ENCODE measurements around the gene IKBIP. TPM values are rescaled to one million over a fixed set of nuclear protein-coding genes. Genes with fewer than 3 reads are reported as not detected.

The IKBIP gene
- total and polyA plus RNA-seq, 9 of the 15 experiments (the other 6 are each of a cell fraction or from before 2014, with no cell fraction given), result 3.3 to 19.5 (median 14.9) TPM

DNA sequence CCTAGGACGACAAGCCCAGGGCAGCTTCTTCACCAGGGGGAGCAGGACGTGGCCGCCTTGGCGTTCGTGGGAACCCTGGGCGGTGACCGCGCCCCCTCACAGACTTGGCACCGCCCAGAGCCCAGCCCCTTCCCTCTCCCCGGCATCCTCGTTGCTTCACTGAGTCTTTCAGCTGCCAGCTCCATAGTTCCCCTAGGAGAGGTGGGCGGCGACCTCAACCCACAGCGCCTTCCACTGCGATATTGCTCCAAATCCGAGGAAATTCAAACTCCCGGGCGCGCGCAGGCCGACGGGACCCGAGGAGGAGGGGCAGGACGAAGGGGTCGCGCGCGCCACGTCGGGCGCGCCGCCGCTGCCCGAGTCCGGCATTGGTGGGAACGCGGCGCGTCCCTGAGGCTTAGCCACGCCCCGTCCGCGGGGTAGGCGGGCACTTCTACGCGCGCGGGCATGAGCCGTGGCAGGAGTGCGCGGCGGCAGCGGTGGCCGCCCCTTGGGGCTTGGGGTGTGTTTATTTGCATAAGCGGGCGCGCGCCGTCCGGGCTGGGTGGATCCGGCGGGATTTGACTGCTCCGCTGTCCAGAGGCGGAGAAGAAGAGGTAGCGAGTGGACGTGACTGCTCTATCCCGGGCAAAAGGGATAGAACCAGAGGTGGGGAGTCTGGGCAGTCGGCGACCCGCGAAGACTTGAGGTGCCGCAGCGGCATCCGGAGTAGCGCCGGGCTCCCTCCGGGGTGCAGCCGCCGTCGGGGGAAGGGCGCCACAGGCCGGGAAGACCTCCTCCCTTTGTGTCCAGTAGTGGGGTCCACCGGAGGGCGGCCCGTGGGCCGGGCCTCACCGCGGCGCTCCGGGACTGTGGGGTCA, at the start of gene IKBIP, which contains the start of gene APAF1 (continued):
- TF ChIP-seq TOE1 (IDR thresholded peaks at IDR 0.05; ENCODE audit: borderline replicate concordance) (peak; percentile 51), TOE1 (CRISPR knock-in tag; IDR thresholded peaks at IDR 0.05; ENCODE audit: borderline replicate concordance, low read depth) (no peak), KDM1A (IDR thresholded peaks at IDR 0.05) (no peak), RBFOX2 (IDR thresholded peaks at IDR 0.05; ENCODE audit: low read depth, low read length) (peak; percentile 86), ZBTB49 (CRISPR knock-in tag; IDR thresholded peaks at IDR 0.05; ENCODE audit: borderline replicate concordance) (no peak), NFRKB (IDR thresholded peaks at IDR 0.05; ENCODE audit: low read depth) (no peak), EP400 (IDR thresholded peaks at IDR 0.05) (peak; percentile 71; the same call in 1 of the 2 replicates), RBM15 (IDR thresholded peaks at IDR 0.05; ENCODE audit: insufficient read depth, low read length) (no peak), ZBTB1 (CRISPR knock-in tag; IDR thresholded peaks at IDR 0.05; ENCODE audit: borderline replicate concordance, low read depth) (no peak), THAP12 (CRISPR knock-in tag; IDR thresholded peaks at IDR 0.05) (peak; percentile 24; the same call in 1 of the 2 replicates), MYBL2 (IDR thresholded peaks at IDR 0.05; ENCODE audit: low read depth) (peak; percentile 65), MYBL2 (CRISPR knock-in tag; IDR thresholded peaks at IDR 0.05; ENCODE audit: borderline replicate concordance) (no peak), JUN (IDR thresholded peaks at IDR 0.05; ENCODE audit: borderline replicate concordance, low read depth, low read length) (0 out of 2 replicates have a peak, but pooled peaks have one; percentile 31), JUN (CRISPR knock-in tag; IDR thresholded peaks at IDR 0.05; ENCODE audit: borderline replicate concordance) (no peak), PCBP1 (IDR thresholded peaks at IDR 0.05; ENCODE audit: low read depth, low read length, poor library complexity, severe bottlenecking) (peak; percentile 28), UBTF (IDR thresholded peaks at IDR 0.05; ENCODE audit: borderline replicate concordance in 1 of 2, low read depth in 2 of 2, low read length in 2 of 2) (no peak), SMAD4 (CRISPR knock-in tag; conservative IDR thresholded peaks at IDR 0.05) (peak; percentile 43; the same call in 1 of the 2 replicates), NEUROD1 (IDR thresholded peaks at IDR 0.05; ENCODE audit: borderline replicate concordance, low read depth, low read length, partially characterized antibody) (peak; percentile 21), RAD51 (IDR thresholded peaks at IDR 0.05; ENCODE audit: borderline replicate concordance, low read depth) (no peak), DPF2 (IDR thresholded peaks at IDR 0.05) (no peak; the same call in 1 of the 2 replicates)

Measured in K562 (cell line).